HFFc6 (cell line): Measurements from ENCODE around the gene GARIN5B. TPM values are rescaled to one million over a fixed set of nuclear protein-coding genes. Genes with fewer than 3 reads are reported as not detected.
A peak's percentile ranks its signal among the peaks of the same experiment; 100 is the strongest.

Experiments
- DNase-seq: peaks from one replicate; pipeline ENCODE4 v3.0.0-alpha.2; 2018
- H3K27ac Mint-ChIP-seq: 2 replicates; pipeline ENCODE4 v1.8.0; 2020; ENCODE audit warnings: mild to moderate bottlenecking, mixed read lengths
- H3K27me3 Mint-ChIP-seq: 2 replicates; pipeline ENCODE4 v1.8.0; 2021; ENCODE audit warnings: mild to moderate bottlenecking, moderate library complexity, mixed read lengths; ENCODE audit not compliant: insufficient read depth
- H3K36me3 Mint-ChIP-seq: 2 replicates; pipeline ENCODE4 v1.8.0; 2021; ENCODE audit warnings: low read depth, mixed read lengths
- H3K4me1 Mint-ChIP-seq: 2 replicates; pipeline ENCODE4 v1.8.0; 2020; ENCODE audit warnings: low read depth, mixed read lengths
- H3K4me3 Mint-ChIP-seq: 2 replicates; pipeline ENCODE4 v1.8.0; 2020; ENCODE audit warnings: mild to moderate bottlenecking, moderate library complexity, mixed read lengths
- H3K9me3 Mint-ChIP-seq: 2 replicates; pipeline ENCODE4 v1.8.0; 2020; ENCODE audit warnings: mild to moderate bottlenecking, mixed read lengths
- total RNA-seq, 6 experiments: library from RNA; stranded (reverse); fragmentation: NEBNext Ultra II Directional; extraction: Animal tissue kit (Norgen Biotek cat#: 25700); gene quantifications; 2 replicates in 1 of 6; 3 replicates in 5 of 6; pipeline ENCODE4 v1.2.3, GENCODE V29; 2021
- TF ChIP-seq, protein P1 (sequence below): fragments of 200-600 bp; sonication (generic); IDR thresholded peaks from 2 replicates; pipeline ENCODE4 v1.5.0; 2021; ENCODE audit warnings: antibody characterized with exemption, mild to moderate bottlenecking

GARIN5B gene
- total RNA-seq, 6 experiments from 2014 or later, result 0.05 TPM; not detected in 5

DNA sequence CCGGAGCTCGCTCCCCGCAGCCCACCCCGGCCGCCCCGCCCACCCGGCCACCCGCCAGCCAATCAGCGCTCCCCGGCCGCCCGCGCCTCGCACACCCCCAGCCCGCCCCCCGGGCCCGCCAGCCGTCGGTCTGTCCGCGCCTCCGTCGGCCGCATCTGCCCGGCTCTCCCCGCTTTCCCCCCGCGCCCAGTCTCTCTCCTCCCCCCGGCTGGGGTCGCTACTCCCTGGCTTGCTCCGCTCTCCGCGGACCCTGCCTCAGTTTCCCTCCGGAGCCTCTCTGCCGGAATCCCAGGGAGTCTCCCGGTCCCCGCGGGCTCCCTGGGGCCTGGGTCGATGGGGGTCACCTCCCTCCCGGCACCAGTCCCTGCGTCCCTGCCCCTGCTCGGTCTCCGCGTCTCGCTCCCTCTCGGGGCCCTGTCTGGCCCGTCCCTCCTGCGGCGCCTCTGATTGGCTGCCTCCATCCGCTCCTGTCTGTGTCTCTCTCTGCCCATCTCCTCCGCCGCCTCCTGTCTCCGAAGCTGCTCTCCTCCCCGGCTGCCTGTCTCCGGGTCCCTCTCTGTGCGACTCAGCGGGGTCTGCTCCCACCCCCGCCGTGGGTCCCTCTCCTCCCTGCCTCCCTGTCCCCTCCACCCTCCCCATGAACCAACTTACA lies 6.7 kb upstream of the GARIN5B start:
- Mint-ChIP-seq H3K4me3 (peak overlapping the region; percentile 92), H3K27ac (peak overlapping the region; percentile 91), H3K27me3 (no peaks in the 10 kb centered on the region; the same call in 1 of the 2 replicates), H3K9me3 (no peaks in the 10 kb centered on the region), H3K36me3 (peaks cover 8% of the 10 kb centered on the region; the same call in 1 of the 2 replicates), H3K4me1 (peaks cover 28% of the 10 kb centered on the region)
- TF ChIP-seq, protein P1, sequence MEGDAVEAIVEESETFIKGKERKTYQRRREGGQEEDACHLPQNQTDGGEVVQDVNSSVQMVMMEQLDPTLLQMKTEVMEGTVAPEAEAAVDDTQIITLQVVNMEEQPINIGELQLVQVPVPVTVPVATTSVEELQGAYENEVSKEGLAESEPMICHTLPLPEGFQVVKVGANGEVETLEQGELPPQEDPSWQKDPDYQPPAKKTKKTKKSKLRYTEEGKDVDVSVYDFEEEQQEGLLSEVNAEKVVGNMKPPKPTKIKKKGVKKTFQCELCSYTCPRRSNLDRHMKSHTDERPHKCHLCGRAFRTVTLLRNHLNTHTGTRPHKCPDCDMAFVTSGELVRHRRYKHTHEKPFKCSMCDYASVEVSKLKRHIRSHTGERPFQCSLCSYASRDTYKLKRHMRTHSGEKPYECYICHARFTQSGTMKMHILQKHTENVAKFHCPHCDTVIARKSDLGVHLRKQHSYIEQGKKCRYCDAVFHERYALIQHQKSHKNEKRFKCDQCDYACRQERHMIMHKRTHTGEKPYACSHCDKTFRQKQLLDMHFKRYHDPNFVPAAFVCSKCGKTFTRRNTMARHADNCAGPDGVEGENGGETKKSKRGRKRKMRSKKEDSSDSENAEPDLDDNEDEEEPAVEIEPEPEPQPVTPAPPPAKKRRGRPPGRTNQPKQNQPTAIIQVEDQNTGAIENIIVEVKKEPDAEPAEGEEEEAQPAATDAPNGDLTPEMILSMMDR, result no peak
- DNase-seq, result peak; percentile 84

- DNase-seq, result peak; percentile 20
- peaks cover 2% of the 10 kb centered on the region; the same call in 1 of the 2 replicates for H3K27me3 Mint-ChIP-seq
Observed at GRCh38 chr19:55368701-55369563, 5.9 kb upstream of the GARIN5B start.

GRCh38 chr19:55368106-55368505 lies 5.0 kb upstream of the GARIN5B start:
- no peak for DNase-seq
- TF ChIP-seq, protein P1, result no peak
- H3K36me3 Mint-ChIP-seq, result peaks cover 8% of the 10 kb centered on the region; the same call in 1 of the 2 replicates
- H3K9me3 Mint-ChIP-seq, result no peaks in the 10 kb centered on the region
- H3K4me1 Mint-ChIP-seq, result peaks cover 19% of the 10 kb centered on the region
- H3K27ac Mint-ChIP-seq, result peak overlapping the region; percentile 53; the same call in 1 of the 2 replicates
- H3K4me3 Mint-ChIP-seq, result peak overlapping the region; percentile 73; the same call in 1 of the 2 replicates
- peaks cover 4% of the 10 kb centered on the region; the same call in 1 of the 2 replicates for H3K27me3 Mint-ChIP-seq

More at GRCh38 chr19:55368701-55369563, 5.9 kb upstream of the GARIN5B start:
- H3K36me3 Mint-ChIP-seq, result peaks cover 8% of the 10 kb centered on the region; the same call in 1 of the 2 replicates
- TF ChIP-seq, protein P1, result no peak
- H3K27ac Mint-ChIP-seq, result peak overlapping the region; percentile 21; the same call in 1 of the 2 replicates
- peak overlapping the region; percentile 73 for H3K4me3 Mint-ChIP-seq
- no peaks in the 10 kb centered on the region for H3K9me3 Mint-ChIP-seq
- H3K4me1 Mint-ChIP-seq, result peaks cover 25% of the 10 kb centered on the region

DNA sequence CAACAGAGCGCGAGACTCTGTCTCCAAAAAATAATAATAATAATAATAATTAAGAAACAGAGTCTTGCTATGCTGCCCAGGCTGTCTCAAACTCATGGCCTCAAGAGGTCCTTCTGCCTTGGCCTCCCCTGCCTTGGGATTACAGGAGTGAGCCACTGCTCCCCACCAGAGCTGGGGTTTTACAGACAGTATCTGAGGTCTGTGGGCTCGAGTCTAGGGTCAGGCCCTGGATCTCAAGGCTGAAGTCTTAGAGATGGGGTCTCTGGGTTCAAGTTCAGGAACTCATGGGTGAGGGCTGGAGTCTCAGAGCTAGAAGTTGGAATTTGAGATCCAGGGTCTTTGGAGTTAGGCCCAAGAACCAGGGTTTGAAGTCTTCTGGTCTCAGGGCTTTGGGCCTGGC lies 3.7 kb upstream of the GARIN5B start:
- peaks cover 11% of the 10 kb centered on the region for H3K4me1 Mint-ChIP-seq
- no peaks in the 10 kb centered on the region for H3K9me3 Mint-ChIP-seq
- H3K27me3 Mint-ChIP-seq, result peaks cover 4% of the 10 kb centered on the region; the same call in 1 of the 2 replicates
- peak overlapping the region; percentile 26; the same call in 1 of the 2 replicates for H3K4me3 Mint-ChIP-seq
- DNase-seq, result no peak
- peaks cover 8% of the 10 kb centered on the region; the same call in 1 of the 2 replicates for H3K36me3 Mint-ChIP-seq
- TF ChIP-seq, protein P1, result no peak
- H3K27ac Mint-ChIP-seq, result peak overlapping the region; percentile 32

DNA sequence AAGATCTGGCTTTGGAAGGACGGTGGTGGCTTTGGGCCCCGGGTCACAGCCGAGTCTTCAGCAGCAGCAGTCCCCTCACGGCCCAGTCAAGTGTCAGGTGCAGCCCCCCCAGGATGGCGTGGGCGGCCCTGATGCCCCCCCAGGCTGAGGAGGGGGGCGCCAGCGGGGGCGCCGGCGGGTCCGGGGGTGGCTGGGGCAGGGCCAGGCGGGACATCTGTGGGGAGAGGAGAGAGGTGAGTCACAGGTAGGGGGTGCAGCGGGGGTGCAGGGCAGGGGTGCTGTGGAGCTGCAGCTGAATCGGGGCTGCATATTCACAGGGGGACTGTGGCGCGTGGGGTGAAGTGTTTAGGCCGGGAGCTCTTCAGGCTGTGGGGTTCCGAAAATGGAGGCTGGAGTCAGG lies 2.9 kb upstream of the GARIN5B start:
- DNase-seq, result no peak
- H3K36me3 Mint-ChIP-seq, result peaks cover 8% of the 10 kb centered on the region; the same call in 1 of the 2 replicates
- H3K27ac Mint-ChIP-seq, result no peak overlapping the region
- no peaks in the 10 kb centered on the region for H3K9me3 Mint-ChIP-seq
- peaks cover 6% of the 10 kb centered on the region for H3K4me1 Mint-ChIP-seq
- H3K4me3 Mint-ChIP-seq, result no peak overlapping the region
- TF ChIP-seq, protein P1, result no peak
- peaks cover 4% of the 10 kb centered on the region; the same call in 1 of the 2 replicates for H3K27me3 Mint-ChIP-seq
